A204.1 (cell line): ENCODE data around the gene GFAP.

Experiments
- FAIRE-seq: peaks from 2 replicates; lab custom pipeline; 2012; peaks lifted over from hg19 to GRCh38; lab: Jason Lieb, UNC

GFAP gene

DNA sequence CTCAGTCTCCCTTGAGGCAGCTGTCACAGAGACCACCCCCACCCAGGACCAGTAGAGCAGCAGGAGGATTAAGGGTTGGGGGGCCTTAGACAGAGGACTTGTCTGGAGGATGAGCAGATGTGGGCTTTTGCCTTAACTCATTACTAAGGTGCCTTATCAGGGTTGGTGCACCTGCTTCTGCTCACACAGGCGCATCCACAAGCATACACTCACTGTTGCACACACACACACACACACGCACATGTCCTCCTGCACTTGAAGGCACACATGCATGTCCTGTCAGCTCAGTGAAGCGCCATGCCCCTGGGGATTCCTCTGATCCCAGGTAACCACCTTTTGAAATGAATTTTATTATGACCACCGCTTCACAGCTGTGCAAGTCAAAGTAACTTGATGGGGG lies 1.2 kb downstream of the GFAP start:
- FAIRE-seq = no peak

GRCh38 chr17:44913676-44914075 lies 1.6 kb downstream of the GFAP start:
- no peak for FAIRE-seq

- FAIRE-seq = no peak
These were observed 2.3 kb downstream of the GFAP start for GRCh38 chr17:44912763-44913544.

- FAIRE-seq = no peak
These were observed 3.9 kb downstream of the GFAP start for GRCh38 chr17:44911133-44912001.

- FAIRE-seq = no peak
These were observed 4.8 kb downstream of the GFAP start for GRCh38 chr17:44910231-44911106.

DNA sequence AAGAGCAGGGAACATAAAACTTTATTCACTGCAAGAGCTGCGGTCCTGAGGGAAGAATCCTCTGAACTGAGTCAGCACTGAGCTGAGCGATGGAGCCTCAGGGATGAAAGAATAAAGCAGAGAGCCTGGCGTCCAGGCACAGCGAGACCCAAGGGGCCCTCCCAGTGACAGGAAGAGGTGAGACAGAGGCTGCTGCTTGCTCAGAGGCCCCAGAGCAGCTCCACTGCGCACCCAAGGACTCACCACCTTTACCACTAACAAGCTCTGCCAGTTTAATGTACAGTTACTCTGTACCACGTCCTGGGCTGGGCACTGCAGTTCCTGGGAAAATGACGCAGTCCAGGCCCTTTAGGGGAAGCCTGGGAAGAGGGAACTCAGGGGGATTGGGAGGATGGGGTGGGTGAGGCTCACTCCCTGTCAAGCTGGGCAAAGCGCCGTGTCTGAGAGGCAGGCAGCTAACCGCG lies 5.6 kb downstream of the GFAP start:
- FAIRE-seq = no peak

DNA sequence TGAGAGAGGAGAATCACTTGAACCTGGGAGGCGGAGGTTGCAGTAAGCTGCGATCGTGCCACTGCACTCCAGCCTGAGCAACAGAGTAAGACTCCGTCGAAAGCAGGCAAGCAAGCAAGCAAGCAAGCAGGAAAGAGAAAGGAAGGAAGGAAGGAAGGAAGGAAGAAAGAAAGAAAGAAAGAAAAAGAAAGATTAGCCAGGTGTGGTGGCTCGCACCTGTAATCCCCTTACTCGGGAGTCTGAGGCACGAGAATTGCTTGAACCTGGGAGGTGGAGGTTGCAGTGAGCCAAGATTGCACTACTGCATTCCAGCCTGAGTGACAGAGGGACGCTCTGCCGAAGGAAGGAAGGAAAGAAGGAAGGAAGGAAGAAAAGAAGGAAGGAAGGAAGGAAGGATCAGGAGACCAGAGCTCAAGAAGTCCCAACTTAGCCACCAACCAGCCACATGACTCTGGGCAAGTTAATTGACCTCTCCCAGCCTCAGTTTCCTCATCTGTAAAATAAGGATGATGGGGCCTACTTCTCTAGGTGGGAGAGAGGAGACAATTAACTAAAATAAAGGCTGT lies 6.5 kb downstream of the GFAP start:
- no peak for FAIRE-seq

GRCh38 chr17:44907729-44908470 lies 7.4 kb downstream of the GFAP start:
- FAIRE-seq = no peak

- FAIRE-seq = no peak
These were observed 8.3 kb downstream of the GFAP start for GRCh38 chr17:44906763-44907728.

GRCh38 chr17:44906010-44906646 lies 9.2 kb downstream of the GFAP start:
- no peak for FAIRE-seq

DNA sequence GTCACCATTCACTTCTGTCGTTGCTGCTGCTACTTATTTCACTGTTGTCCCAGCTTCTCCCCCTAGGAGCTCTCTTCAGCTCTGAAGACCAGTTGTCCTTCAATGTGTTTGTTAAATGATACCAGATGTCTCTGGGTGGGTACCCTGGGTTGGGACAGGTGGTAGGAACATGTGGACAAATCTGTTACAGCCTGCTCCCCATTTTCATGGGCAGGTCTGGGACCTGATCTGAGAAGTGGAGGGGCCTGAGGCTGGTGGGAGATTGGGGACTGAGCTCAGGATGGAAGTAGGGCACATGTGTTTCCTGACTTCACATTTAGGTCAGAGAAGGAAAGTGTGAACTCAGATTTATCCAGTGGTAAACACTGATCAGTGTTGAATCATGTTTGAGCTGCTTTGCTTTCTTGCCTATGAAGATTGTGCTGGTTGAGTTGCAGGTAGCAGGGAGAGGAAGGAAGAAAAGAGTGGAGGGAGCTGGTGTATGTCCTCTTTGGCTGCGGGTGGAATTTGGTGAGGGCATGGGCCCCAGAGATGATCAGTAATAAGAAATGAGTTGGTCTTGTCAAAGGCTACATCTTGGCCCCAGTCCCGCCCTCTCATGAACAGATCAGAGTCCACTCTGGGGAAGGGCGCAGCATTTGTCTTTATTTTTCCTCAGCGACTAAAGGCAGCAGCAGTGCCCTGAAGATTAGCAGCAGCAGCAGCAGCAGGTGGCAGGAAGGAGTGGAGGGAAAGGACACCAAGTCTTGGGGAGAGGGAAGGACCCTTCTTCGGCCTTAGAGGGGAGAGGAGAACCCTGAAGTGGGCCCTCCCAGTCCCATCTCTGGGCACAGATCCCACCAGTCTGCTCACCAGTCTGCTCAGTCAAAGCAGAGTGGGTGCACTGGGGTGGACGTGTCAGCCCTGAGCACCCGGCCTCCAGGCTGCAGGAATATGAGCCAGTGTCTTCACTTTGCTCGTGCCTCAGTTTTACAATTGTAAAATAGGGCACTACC lies 10.0 kb downstream of the GFAP start:
- FAIRE-seq = no peak

- no peak for FAIRE-seq
These were observed 11.0 kb downstream of the GFAP start for GRCh38 chr17:44904001-44904984.

DNA sequence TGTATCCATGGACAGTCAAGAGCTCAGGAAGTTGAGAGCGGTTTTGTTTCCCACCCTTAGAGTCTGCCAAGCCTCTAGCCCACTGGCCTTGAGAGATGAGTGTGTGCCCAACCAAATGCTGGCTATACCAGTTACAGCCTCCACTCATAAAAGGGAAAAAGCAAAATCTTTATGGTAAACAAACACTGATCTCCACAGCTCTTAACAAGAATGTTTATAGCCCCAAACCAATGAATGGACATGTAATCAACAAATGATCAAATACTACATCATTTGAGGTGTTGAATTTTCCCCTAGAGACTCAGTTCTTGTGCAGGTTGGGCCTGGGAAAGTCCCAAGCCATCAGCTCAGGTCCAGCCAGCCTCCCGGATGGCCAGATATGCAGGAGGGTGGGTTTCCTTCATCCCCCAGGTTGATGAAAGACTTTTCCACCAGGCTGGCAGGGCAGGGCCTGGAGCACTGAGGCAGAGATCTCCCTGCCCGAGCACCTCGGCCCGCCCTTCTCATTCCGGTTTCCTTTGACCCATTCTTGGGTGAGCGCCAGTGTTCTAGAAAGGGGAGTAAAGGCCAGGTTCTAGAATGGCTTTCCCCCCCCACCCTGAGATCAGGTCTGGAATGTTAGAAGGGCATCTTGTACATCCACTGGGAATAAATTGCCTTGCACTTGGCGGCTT lies 12.2 kb downstream of the GFAP start:
- no peak for FAIRE-seq

- FAIRE-seq = no peak
These were observed 13.1 kb downstream of the GFAP start for GRCh38 chr17:44902135-44902760.

- peak; percentile 66 for FAIRE-seq
These were observed 13.8 kb downstream of the GFAP start for GRCh38 chr17:44901411-44901921.

DNA sequence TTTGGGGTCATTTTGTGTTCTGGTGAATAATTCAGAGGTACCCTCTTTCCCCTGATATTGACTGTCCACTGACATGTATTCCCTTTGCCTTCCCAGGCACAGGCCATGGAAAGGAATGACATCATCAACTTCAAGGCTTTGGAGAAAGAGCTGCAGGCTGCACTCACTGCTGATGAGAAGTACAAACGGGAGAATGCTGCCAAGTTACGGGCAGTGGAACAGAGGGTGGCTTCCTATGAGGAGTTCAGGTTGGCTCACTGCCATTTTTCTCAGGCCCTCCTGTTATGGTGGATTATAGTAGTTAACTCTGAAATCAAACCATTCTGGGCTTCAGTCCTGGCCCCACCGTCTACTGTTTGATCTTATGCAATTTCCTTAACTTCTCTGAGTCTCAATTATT lies 14.4 kb downstream of the GFAP start:
- FAIRE-seq = no peak
